Spleen (tissue), 11 donors: ENCODE data around the gene GTF3C5. TPM values are rescaled to one million over a fixed set of nuclear protein-coding genes. Genes with fewer than 3 reads are reported as not detected.

Source experiments
- DNase-seq: peaks from one replicate; pipeline ENCODE4 v3.0.0-alpha.2; 2020
- H3K27ac ChIP-seq, 8 donors: fragments of 200-600 bp; sonication (generic) in 7 of 8; 1 replicate in 4 of 8; 2 replicates in 4 of 8; pipeline versions ENCODE4 v1.5.0 to v1.8.0; 2016 to 2021; ENCODE audit warnings: inconsistent platforms in 4 of 8, mild to moderate bottlenecking in 4 of 8, moderate library complexity in 1 of 8
- H3K27me3 ChIP-seq, 7 donors: fragments of 200-600 bp; sonication (generic) in 6 of 7; replicated peaks in 1 of 7; 1 replicate in 4 of 7; 2 replicates in 3 of 7; pipeline versions ENCODE4 v1.5.0 to v1.8.0; 2016 to 2021; ENCODE audit warnings: inconsistent platforms in 3 of 7, mild to moderate bottlenecking in 1 of 7
- H3K36me3 ChIP-seq, 6 donors: fragments of 200-600 bp; sonication (generic) in 5 of 6; 1 replicate in 4 of 6; 2 replicates in 2 of 6; pipeline versions ENCODE4 v1.5.0 to v1.8.0; 2016 to 2021; ENCODE audit warnings: inconsistent platforms in 2 of 6
- H3K4me1 ChIP-seq, 6 donors: fragments of 200-600 bp; sonication (generic) in 5 of 6; 1 replicate in 3 of 6; 2 replicates in 3 of 6; pipeline versions ENCODE4 v1.5.0 to v1.8.0; 2016 to 2021; ENCODE audit warnings: inconsistent platforms in 3 of 6
- H3K4me3 ChIP-seq, 8 donors: fragments of 200-600 bp; sonication (generic) in 7 of 8; 1 replicate in 4 of 8; 2 replicates in 4 of 8; pipeline versions ENCODE4 v1.5.0 to v1.8.0; 2016 to 2021; ENCODE audit warnings: inconsistent platforms in 4 of 8, mild to moderate bottlenecking in 4 of 8, moderate library complexity in 2 of 8
- H3K9me3 ChIP-seq, 8 donors: fragments of 200-600 bp; sonication (generic) in 7 of 8; 1 replicate in 4 of 8; 2 replicates in 4 of 8; pipeline versions ENCODE4 v1.5.0 to v1.8.0; 2016 to 2021; ENCODE audit warnings: inconsistent platforms in 4 of 8
- POLR2A ChIP-seq, 3 donors: fragments of 450-650 bp; IDR thresholded peaks; one replicate each; pipeline ENCODE4 v1.5.1; 2017; ENCODE audit warnings: antibody characterized with exemption in 3 of 3, mild to moderate bottlenecking in 1 of 3
- POLR2AphosphoS5 ChIP-seq, 3 donors: sonication (generic); formaldehyde crosslinking; IDR thresholded peaks; one replicate each; pipeline ENCODE4 v1.5.1; 2017; ENCODE audit warnings: antibody characterized with exemption in 3 of 3
- WGBS, 5 donors: extraction: QIAGEN DNeasy Blood & Tissue Kit in 3 of 5; methylation state at CpG; one replicate each; pipeline versions ENCODE4 v1.1.5 to v1.1.7; 2013 to 2018; 5-methylcytosine and 5-hydroxymethylcytosine counted together
- intact Hi-C: fragments of 100-400 bp; cut with DNase I; formaldehyde crosslinking; loops from one replicate; pipeline ENCODE4 v1.15.0; 2023; ENCODE audit warnings: low total_unique reads
- polyA plus RNA-seq, 3 donors: library from polyadenylated mRNA; stranded (reverse); fragments of 200-250 nt; gene quantifications; one replicate each; pipeline ENCODE4 v1.2.1, GENCODE V29; 2013
- total RNA-seq, 7 donors: library from RNA; depleted of rRNA in 3 of 7; stranded (reverse); fragments of >200 nt in 3 of 7; fragmentation: NEBNext Ultra II Directional in 4 of 7; extraction: Animal tissue kit (Norgen Biotek cat#: 25700) in 4 of 7; gene quantifications; one replicate each; pipeline versions ENCODE4 v1.1.0 to v1.2.1, GENCODE V29; 2016 to 2021
- TF ChIP-seq, protein P1 (sequence below), 11 experiments: fragments of 200-600 bp in 7 of 11; fragments of 450-650 bp in 4 of 11; sonication (generic) in 4 of 11; IDR thresholded peaks in 8 of 11; conservative IDR thresholded peaks in 3 of 11; 1 replicate in 7 of 11; 2 replicates in 4 of 11; pipeline versions ENCODE4 v1.4.0 to v1.8.0; 2016 to 2021; ENCODE audit warnings: antibody characterized with exemption in 11 of 11, inconsistent platforms in 4 of 11, mild to moderate bottlenecking in 1 of 11
- donor health status: healthy with polysubstance abuse.
- donor health status: DM: no; HTN: no; CAD: no; lungs with moderate emphysema.
- donor health status: DM: no; HTN: no; CAD: no.
- donor health status: Bipolar disorder and iron deficiency.
- donor health status: healthy.
- donor health status: DM: no; HTN: no; CAD: no.
- donor health status: DM: yes; HTN: yes; CAD: no.

GTF3C5 gene
- total and polyA plus RNA-seq, 10 donors, result 34.9 to 64.4 (median 47.5) TPM

DNA sequence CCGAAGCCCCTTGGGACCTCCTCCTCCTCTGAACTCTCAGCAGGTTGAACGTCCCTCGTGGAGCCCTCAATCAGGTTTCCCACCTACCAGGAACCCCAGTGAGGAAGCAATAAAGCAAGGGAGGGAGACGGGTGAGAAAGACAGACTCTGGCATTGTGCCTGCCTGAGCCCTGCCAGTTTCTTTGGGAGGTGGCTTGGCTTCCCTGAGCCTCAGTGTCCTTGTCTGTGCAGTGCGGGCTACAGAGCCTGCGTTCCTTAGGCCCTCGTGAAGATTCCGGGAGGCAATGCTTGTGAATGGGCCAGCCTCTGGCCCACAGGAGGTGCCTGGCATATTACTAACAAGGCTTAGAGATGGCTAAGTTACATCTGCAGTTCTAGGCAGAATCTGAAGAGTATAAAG is 11.9 kb downstream of the GTF3C5 start:
- no peak overlapping the region for H3K4me3 ChIP-seq
- peaks cover 3 to 83% (median 57%) of the 10 kb centered on the region in 6 donors for H3K36me3 ChIP-seq
- WGBS, 5 donors, result 89 to 97% (median 92%) methylated on average over 8 of the region's 8 CpGs
- H3K27me3 ChIP-seq, result no peaks in the 10 kb centered on the region
- TF ChIP-seq POLR2A (IDR thresholded peaks at IDR 0.05) (no peak), POLR2AphosphoS5 (IDR thresholded peaks at IDR 0.05) (no peak)
- TF ChIP-seq, protein P1, sequence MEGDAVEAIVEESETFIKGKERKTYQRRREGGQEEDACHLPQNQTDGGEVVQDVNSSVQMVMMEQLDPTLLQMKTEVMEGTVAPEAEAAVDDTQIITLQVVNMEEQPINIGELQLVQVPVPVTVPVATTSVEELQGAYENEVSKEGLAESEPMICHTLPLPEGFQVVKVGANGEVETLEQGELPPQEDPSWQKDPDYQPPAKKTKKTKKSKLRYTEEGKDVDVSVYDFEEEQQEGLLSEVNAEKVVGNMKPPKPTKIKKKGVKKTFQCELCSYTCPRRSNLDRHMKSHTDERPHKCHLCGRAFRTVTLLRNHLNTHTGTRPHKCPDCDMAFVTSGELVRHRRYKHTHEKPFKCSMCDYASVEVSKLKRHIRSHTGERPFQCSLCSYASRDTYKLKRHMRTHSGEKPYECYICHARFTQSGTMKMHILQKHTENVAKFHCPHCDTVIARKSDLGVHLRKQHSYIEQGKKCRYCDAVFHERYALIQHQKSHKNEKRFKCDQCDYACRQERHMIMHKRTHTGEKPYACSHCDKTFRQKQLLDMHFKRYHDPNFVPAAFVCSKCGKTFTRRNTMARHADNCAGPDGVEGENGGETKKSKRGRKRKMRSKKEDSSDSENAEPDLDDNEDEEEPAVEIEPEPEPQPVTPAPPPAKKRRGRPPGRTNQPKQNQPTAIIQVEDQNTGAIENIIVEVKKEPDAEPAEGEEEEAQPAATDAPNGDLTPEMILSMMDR (IDR thresholded peaks at IDR 0.05 in 8 of 11, conservative IDR thresholded peaks at IDR 0.05 in 3 of 11), result no peak
- no peak for DNase-seq
- intact Hi-C loops, result loop anchor here (5.0 to 10.0 kb wide), 2 partner anchors 58 to 105 kb away; no protein-coding TSS in a partner anchor
- peaks cover 0 to 7% (median 1%) of the 10 kb centered on the region in 6 donors for H3K4me1 ChIP-seq
- H3K27ac ChIP-seq, result no peak overlapping the region
- no peaks in the 10 kb centered on the region for H3K9me3 ChIP-seq

- intact Hi-C loops, result loop anchor here (5.0 to 10.0 kb wide), 2 partner anchors 59 to 104 kb away; no protein-coding TSS in a partner anchor
- Histone ChIP-seq H3K27me3 (no peaks in the 10 kb centered on the region), H3K4me3 (no peak overlapping the region), H3K36me3 (peaks cover 3 to 86% (median 58%) of the 10 kb centered on the region in 6 donors), H3K9me3 (no peaks in the 10 kb centered on the region), H3K4me1 (peaks cover 0 to 3% (median 0%) of the 10 kb centered on the region in 6 donors), H3K27ac (no peak overlapping the region)
- WGBS, 5 donors, result 95 to 99% (median 97%) methylated on average over 16 of the region's 16 CpGs
- TF ChIP-seq, protein P1 (IDR thresholded peaks at IDR 0.05 in 8 of 11, conservative IDR thresholded peaks at IDR 0.05 in 3 of 11), result no peak
- TF ChIP-seq POLR2AphosphoS5 (IDR thresholded peaks at IDR 0.05), result no peak
- no peak for TF ChIP-seq POLR2A (IDR thresholded peaks at IDR 0.05)
- no peak for DNase-seq
Observed at GRCh38 chr9:133043449-133044035, 12.7 kb downstream of the GTF3C5 start.

DNA sequence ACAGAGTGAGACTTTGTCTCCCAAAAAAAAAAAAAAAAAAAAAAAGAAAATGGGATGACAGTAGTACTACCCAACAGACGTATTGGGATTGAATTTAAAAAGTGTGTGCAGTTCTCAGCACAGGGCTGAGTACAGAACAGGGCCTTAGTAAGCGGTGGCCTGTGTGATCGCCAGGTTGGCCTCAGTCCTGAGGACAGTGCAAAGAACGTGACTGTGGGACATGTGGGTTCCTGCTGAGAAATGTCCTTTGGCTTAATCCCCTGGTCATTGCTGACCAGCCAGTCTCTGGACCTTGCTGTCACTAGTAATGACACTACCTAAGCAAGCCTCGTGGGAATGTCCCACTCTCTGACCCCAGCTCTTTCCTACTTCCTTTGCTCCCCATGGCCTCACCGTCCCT is 13.3 kb downstream of the GTF3C5 start:
- peaks cover 3 to 90% (median 63%) of the 10 kb centered on the region in 6 donors for H3K36me3 ChIP-seq
- TF ChIP-seq, protein P1 (IDR thresholded peaks at IDR 0.05 in 8 of 11, conservative IDR thresholded peaks at IDR 0.05 in 3 of 11), result no peak
- TF ChIP-seq POLR2A (IDR thresholded peaks at IDR 0.05), result no peak
- no peak for TF ChIP-seq POLR2AphosphoS5 (IDR thresholded peaks at IDR 0.05)
- no peak overlapping the region for H3K27ac ChIP-seq
- 90 to 97% (median 94%) methylated on average over 6 of the region's 6 CpGs for WGBS, 5 donors
- H3K9me3 ChIP-seq, result no peaks in the 10 kb centered on the region
- intact Hi-C loops, result loop anchor here (5.0 to 10.0 kb wide), 2 partner anchors 59 to 103 kb away; no protein-coding TSS in a partner anchor
- peaks cover 0 to 3% (median 0%) of the 10 kb centered on the region in 6 donors for H3K4me1 ChIP-seq
- no peaks in the 10 kb centered on the region for H3K27me3 ChIP-seq
- H3K4me3 ChIP-seq, result no peak overlapping the region
- DNase-seq, result no peak

DNA sequence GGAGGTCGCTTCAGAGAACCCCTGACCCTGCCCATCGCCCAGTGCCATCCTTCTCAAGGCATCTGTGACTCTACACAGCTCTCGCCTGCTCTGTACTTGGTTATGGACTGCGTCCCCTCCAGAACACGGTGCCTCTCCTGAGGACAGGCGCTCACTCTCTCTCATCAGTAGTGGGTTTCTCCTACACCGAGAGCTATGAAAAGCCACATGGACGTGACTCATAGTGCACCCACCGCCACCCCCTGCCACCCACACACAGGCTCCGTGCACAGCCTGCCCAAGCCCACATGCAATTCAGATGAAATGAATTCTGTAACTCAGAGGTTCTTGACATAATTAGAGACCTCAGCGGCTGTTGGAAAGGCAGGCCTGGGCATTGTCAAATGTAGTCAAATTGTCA is 13.9 kb downstream of the GTF3C5 start:
- TF ChIP-seq POLR2A (IDR thresholded peaks at IDR 0.05) (no peak), POLR2AphosphoS5 (IDR thresholded peaks at IDR 0.05) (no peak)
- TF ChIP-seq, protein P1 (IDR thresholded peaks at IDR 0.05 in 8 of 11, conservative IDR thresholded peaks at IDR 0.05 in 3 of 11), result no peak
- 82 to 93% (median 91%) methylated on average over 11 of the region's 11 CpGs for WGBS, 5 donors
- intact Hi-C loops, result loop anchor here (5.0 to 10.0 kb wide), 2 partner anchors 60 to 103 kb away; no protein-coding TSS in a partner anchor
- H3K4me1 ChIP-seq, result peaks cover 0 to 3% (median 0%) of the 10 kb centered on the region in 6 donors
- no peaks in the 10 kb centered on the region for H3K27me3 ChIP-seq
- H3K36me3 ChIP-seq, result peaks cover 3 to 91% (median 68%) of the 10 kb centered on the region in 6 donors
- H3K27ac ChIP-seq, result no peak overlapping the region
- H3K4me3 ChIP-seq, result no peak overlapping the region
- no peaks in the 10 kb centered on the region for H3K9me3 ChIP-seq
- no peak for DNase-seq
